HG03066 (cell line): ENCODE data around the gene UGT3A1.

Source experiments
- ATAC-seq: cut with Tn5 transposase; IDR thresholded peaks from one replicate; pipeline ENCODE4 v1.9.1; 2021; ENCODE audit warnings: low read depth; ENCODE audit not compliant: unreplicated experiment

UGT3A1 gene

DNA sequence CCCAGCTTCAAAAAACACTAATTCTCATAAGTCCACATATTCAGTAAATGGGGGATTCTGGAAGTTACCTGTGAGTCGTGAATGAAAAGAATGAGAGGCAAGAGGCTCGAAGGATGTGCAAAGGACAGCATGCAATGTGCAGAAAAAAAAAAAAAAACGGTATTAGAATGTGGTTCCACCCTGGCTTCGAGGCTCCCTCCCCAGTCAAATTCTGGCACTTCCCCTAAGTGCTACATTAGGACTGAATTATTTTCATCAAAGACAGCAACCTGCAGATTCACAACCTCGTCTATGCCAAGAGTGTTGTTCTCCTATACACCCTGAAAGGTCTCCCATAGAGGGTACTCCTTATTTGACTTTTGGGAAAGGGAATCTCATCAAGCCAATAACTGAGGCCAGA is 69.3 kb downstream of the UGT3A1 start:
- no peak for ATAC-seq

DNA sequence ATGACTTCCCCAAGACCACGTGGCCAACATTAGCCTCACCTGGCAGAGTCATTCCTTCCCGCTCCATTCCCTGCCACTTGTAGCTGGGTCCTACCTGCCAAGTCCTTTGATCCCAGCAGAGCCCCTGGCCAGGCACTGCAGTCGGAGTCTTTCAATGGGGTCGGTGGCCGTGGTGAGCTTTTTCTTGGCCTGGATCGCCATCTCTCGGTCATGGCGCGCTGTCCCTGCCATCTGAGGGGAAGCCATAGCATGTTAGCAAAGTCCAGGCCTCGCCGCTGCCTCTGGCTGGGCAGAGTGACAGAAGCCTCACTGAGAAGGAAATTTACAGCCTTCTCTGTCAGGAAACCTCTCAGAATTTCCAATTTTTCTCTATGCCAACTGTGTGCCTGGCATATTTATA is 70.3 kb downstream of the UGT3A1 start:
- no peak for ATAC-seq

DNA sequence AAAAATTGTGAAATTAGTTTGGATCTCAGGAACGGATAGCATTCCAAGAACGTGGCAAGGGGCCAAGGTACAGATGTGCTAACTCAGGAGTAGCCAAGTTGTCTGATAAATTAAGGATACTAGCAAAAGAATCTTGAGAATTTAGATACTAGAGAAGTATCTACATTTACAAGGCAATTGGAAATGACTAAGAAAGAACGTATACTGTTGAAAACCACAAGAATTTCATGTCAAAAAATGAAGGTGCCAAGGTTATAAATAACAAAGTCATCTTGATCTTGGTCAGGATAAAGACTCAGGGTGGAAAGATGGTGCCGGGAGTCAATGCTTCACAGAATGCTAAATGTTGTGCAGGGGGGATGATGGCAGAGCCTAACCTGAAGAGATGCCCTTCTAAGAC is 72.0 kb downstream of the UGT3A1 start:
- no peak for ATAC-seq

DNA sequence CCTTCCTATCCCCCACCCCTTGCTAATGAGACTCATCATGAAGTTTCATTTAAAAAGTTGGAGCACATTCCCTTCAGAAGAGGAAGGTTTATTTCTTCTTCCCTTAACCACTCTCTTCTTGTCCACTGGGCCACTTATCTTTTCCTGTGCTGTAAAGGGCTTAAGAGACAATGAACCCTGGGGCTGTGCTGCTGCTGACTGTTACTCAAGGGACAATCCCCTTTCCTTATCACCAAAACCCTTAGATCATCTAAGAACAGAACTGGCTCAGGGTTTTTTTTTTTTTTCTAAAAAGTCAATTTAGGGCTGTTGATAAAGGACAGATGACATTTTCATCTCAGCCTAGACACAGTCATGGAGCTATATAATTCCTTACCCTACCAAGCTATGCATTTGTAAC is 82.4 kb downstream of the UGT3A1 start:
- no peak for ATAC-seq

DNA sequence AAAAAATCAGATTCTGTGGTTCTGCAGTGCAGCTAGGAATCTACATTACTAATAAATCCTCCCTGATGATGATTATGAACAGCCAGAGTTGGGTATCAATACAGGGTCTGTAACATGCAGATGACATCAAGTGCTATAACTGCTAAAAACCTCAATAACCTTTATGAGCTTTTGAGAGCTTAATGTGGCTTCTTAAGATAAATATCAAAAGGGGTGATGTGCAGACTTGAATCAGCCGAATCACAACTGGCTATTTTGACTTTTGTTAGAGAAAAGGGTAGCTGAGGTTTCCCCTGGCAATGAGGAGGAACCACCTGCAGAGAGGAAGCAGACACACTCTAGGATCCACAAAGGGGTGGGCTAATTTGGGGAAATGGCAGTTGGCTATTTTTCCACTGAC is 83.0 kb downstream of the UGT3A1 start:
- ATAC-seq: no peak

DNA sequence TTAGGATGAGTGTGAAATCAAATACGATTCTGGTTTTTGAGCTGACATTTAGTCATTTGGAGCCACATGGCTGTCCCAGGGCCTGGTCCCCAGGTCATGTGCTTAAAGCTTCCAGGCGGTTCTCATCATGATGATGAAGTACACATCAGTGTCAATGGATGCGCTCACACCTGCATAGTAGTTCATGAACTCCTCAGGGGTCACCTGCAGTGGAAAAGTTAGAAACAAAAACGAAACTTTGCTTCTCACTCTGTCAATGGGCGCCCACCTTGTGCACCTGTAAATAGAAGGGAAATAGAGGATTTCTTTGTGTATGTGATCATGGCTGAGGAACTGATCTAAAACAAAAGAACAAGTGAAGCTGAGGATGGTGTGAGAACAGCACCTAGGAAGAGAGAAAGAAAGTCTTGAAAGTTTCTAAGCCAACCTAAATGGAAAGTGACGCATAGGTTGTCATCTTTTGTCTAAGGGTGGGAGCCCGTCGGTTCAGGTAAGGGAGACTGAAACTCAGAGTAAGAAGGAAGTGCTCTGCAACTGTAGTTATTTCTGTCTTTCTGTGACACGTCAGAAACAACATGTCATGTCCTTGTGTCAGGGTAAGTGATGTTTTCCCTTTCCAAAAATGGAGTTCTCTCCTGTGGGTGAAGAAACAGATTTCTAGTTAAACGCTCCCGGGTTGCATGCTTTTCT is 86.6 kb downstream of the UGT3A1 start:
- ATAC-seq: peak; percentile 52

DNA sequence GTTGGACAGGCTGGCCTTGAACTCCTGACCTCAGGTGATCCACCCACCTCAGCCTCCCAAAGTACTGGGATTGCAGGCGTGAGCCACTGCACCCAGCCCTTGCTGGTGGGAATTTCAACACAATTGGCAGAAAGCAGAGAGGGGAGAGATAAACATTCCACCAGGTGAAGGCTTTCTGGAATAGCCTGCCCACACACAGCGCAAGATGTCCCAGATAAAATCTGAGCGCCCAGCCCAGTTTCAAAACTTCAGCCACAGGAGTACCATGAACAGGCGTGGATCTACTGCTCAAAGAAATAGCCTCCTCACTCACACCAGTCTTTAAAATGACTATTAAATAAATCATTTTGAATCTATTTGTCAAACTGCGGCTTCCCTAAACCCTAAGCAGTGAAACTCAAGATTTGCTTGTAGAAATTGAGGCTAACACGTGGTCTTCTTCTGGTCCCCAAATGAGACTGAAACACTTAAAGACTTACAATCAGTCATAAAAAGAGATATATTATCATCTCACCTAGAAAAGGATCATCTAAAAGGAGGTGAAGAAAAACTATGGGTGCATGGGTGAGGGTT is 87.5 kb downstream of the UGT3A1 start:
- no peak for ATAC-seq

DNA sequence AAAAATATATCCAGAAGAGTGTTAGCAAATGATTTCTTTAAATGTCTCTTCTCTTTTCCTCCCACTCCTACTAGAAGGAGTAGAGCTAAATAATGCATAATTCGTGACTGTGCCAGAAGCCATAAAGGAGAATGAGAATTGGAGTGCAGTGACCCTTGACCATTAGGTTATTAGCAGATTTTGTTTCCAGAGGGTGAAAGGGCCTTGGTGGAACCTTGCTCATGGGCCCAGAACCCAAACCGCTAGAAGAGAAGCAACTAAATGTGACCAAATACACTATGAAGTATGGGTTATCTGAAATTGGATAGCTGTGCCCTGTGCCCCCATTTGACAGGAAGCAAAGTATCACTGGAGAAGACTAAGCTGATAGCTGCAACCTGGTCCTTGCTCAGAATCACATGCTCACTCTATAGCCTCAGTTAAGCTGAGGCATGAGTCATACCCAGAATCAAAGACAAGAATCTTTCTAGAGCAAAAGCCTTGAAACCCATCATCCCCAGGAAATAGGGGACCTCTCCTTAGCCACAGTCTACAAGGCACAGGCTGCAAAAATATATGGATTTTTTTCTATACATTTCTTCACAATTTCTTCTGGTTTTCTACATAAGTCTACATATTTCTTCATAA is 89.0 kb downstream of the UGT3A1 start:
- peak; percentile 37 for ATAC-seq
